Parathyroid adenoma (tissue), 2 donors: ENCODE measurements around the gene C17orf50.

ENCODE experiments used
- H2AFZ ChIP-seq: fragments of 300-600 bp; sonication (generic); one replicate; pipeline ENCODE4 v1.7.0; 2017; ENCODE audit warnings: antibody characterized with exemption, mild to moderate bottlenecking
- H3K27ac ChIP-seq: fragments of 300-600 bp; sonication (generic); one replicate; pipeline ENCODE4 v1.7.0; 2017
- H3K27me3 ChIP-seq: fragments of 300-600 bp; sonication (generic); one replicate; pipeline ENCODE4 v1.7.0; 2017; ENCODE audit warnings: low read length; ENCODE audit not compliant: control insufficient read depth, insufficient read depth
- H3K36me3 ChIP-seq: fragments of 300-600 bp; sonication (generic); one replicate; pipeline ENCODE4 v1.7.0; 2017; ENCODE audit warnings: low read length; ENCODE audit not compliant: control insufficient read depth, insufficient read depth
- H3K4me1 ChIP-seq: fragments of 300-600 bp; sonication (generic); one replicate; pipeline ENCODE4 v1.7.0; 2017; ENCODE audit warnings: control low read depth
- H3K4me2 ChIP-seq: fragments of 300-600 bp; sonication (generic); one replicate; pipeline ENCODE4 v1.7.0; 2017; ENCODE audit warnings: low read length
- H3K4me3 ChIP-seq: fragments of 300-600 bp; sonication (generic); one replicate; pipeline ENCODE4 v1.7.0; 2017; ENCODE audit warnings: low read depth, low read length
- H3K79me2 ChIP-seq: fragments of 300-600 bp; sonication (generic); one replicate; pipeline ENCODE4 v1.7.0; 2017; ENCODE audit warnings: control low read depth
- H3K9ac ChIP-seq: fragments of 300-600 bp; sonication (generic); one replicate; pipeline ENCODE4 v1.7.0; 2017; ENCODE audit warnings: mild to moderate bottlenecking
- H3K9me3 ChIP-seq: fragments of 300-600 bp; sonication (generic); one replicate; pipeline ENCODE4 v1.7.0; 2017; ENCODE audit warnings: low read length; ENCODE audit not compliant: control insufficient read depth
- TF ChIP-seq, protein P1 (sequence below): fragments of 300-600 bp; sonication (generic); IDR thresholded peaks from one replicate; pipeline ENCODE4 v1.7.0; 2017; ENCODE audit warnings: antibody characterized with exemption, mild to moderate bottlenecking
- donor health status: primary hyperparathyroidism.

Gene C17orf50

GRCh38 chr17:35738519-35739133 is 22.1 kb upstream of the C17orf50 start:
- H3K27me3 ChIP-seq, result peaks cover 4% of the 10 kb centered on the region
- H2AFZ ChIP-seq, result no peak overlapping the region
- H3K4me2 ChIP-seq, result no peak overlapping the region
- no peak overlapping the region for H3K27ac ChIP-seq
- H3K9me3 ChIP-seq, result no peaks in the 10 kb centered on the region
- no peaks in the 10 kb centered on the region for H3K36me3 ChIP-seq
- H3K4me3 ChIP-seq, result no peak overlapping the region
- H3K79me2 ChIP-seq, result no peaks in the 10 kb centered on the region
- TF ChIP-seq, protein P1, sequence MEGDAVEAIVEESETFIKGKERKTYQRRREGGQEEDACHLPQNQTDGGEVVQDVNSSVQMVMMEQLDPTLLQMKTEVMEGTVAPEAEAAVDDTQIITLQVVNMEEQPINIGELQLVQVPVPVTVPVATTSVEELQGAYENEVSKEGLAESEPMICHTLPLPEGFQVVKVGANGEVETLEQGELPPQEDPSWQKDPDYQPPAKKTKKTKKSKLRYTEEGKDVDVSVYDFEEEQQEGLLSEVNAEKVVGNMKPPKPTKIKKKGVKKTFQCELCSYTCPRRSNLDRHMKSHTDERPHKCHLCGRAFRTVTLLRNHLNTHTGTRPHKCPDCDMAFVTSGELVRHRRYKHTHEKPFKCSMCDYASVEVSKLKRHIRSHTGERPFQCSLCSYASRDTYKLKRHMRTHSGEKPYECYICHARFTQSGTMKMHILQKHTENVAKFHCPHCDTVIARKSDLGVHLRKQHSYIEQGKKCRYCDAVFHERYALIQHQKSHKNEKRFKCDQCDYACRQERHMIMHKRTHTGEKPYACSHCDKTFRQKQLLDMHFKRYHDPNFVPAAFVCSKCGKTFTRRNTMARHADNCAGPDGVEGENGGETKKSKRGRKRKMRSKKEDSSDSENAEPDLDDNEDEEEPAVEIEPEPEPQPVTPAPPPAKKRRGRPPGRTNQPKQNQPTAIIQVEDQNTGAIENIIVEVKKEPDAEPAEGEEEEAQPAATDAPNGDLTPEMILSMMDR, result no peak
- no peak overlapping the region for H3K9ac ChIP-seq
- H3K4me1 ChIP-seq, result no peaks in the 10 kb centered on the region

- H3K27me3 ChIP-seq, result peaks cover 4% of the 10 kb centered on the region
- H2AFZ ChIP-seq, result no peak overlapping the region
- H3K9ac ChIP-seq, result no peak overlapping the region
- no peaks in the 10 kb centered on the region for H3K9me3 ChIP-seq
- H3K27ac ChIP-seq, result no peak overlapping the region
- no peak overlapping the region for H3K4me3 ChIP-seq
- H3K4me2 ChIP-seq, result no peak overlapping the region
- H3K4me1 ChIP-seq, result no peaks in the 10 kb centered on the region
- no peaks in the 10 kb centered on the region for H3K79me2 ChIP-seq
- H3K36me3 ChIP-seq, result no peaks in the 10 kb centered on the region
- TF ChIP-seq, protein P1, result no peak
Measured at GRCh38 chr17:35740216-35740615, 20.5 kb upstream of the C17orf50 start.

GRCh38 chr17:35740997-35741931 is 19.4 kb upstream of the C17orf50 start:
- no peak overlapping the region for H3K4me3 ChIP-seq

DNA sequence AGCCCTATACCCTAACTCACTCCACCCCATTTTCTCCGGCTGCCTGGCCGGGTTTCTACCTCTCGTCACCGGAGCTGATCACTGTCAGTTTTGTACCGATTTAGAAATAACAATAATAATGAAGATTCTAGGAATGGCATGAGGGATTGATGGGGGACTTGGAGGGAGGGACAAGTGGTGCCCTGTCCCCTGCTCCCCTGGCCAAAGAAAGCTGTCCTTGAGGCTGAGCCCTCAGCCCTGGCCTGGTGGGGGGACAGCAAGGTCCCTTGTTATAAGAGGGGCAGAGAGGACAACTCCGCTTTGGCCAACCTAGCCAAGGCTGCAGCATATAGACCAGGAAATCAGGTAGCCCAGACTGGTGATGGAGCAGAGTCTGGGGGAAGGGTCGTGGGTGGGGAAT is 18.2 kb upstream of the C17orf50 start:
- H3K79me2 ChIP-seq, result no peaks in the 10 kb centered on the region
- no peaks in the 10 kb centered on the region for H3K9me3 ChIP-seq
- no peaks in the 10 kb centered on the region for H3K4me1 ChIP-seq
- H3K4me2 ChIP-seq, result no peak overlapping the region
- no peaks in the 10 kb centered on the region for H3K36me3 ChIP-seq
- no peak overlapping the region for H2AFZ ChIP-seq
- H3K4me3 ChIP-seq, result no peak overlapping the region
- TF ChIP-seq, protein P1, result no peak
- no peak overlapping the region for H3K9ac ChIP-seq
- H3K27ac ChIP-seq, result no peak overlapping the region
- H3K27me3 ChIP-seq, result peaks cover 4% of the 10 kb centered on the region

More at GRCh38 chr17:35740997-35741931, 19.4 kb upstream of the C17orf50 start:
- H3K4me1 ChIP-seq, result no peaks in the 10 kb centered on the region
- TF ChIP-seq, protein P1, result no peak
- H3K79me2 ChIP-seq, result no peaks in the 10 kb centered on the region
- H3K9ac ChIP-seq, result no peak overlapping the region
- H3K27me3 ChIP-seq, result peaks cover 4% of the 10 kb centered on the region
- H3K27ac ChIP-seq, result no peak overlapping the region
- H3K4me2 ChIP-seq, result no peak overlapping the region
- H2AFZ ChIP-seq, result peak overlapping the region; percentile 43
- no peaks in the 10 kb centered on the region for H3K9me3 ChIP-seq
- H3K36me3 ChIP-seq, result no peaks in the 10 kb centered on the region
